HEK293 (cell line): ENCODE measurements around the gene CPTP.

Experiments used
- CTCF ChIA-PET: fragments of 350-600 bp; formaldehyde crosslinking; extraction: SDS; loops from one replicate; lab custom pipeline; 2021; ENCODE audit warnings: antibody characterized with exemption; lab: Yijun Ruan, JAX
- POLR2A ChIA-PET: fragments of 300-600 bp; formaldehyde crosslinking; extraction: SDS; loops from one replicate; lab custom pipeline; 2020; ENCODE audit warnings: antibody characterized with exemption, inconsistent platforms; lab: Yijun Ruan, JAX
- H3K27ac ChIP-seq: fragments of 200-500 bp; sonication (Bioruptor generic); 2 replicates; pipeline ENCODE4 v1.5.1; 2014; ENCODE audit warnings: low read depth, low read length, control low read depth, inconsistent platforms; ENCODE audit errors: extremely low read depth
- H3K36me3 ChIP-seq, 2 experiments: fragments of 200-500 bp in 1 of 2; sonication (Bioruptor generic) in 1 of 2; 1 replicate in 1 of 2; 2 replicates in 1 of 2; pipeline ENCODE4 v1.5.1; 2014 to 2017; ENCODE audit warnings: inconsistent platforms in 2 of 2, low read length in 2 of 2; ENCODE audit not compliant: control insufficient read depth in 2 of 2, insufficient read depth in 1 of 2
- H3K4me1 ChIP-seq: fragments of 200-500 bp; sonication (Bioruptor generic); 2 replicates; pipeline ENCODE4 v1.5.1; 2014; ENCODE audit warnings: mild to moderate bottlenecking, low read length, inconsistent platforms; ENCODE audit not compliant: control insufficient read depth, insufficient read depth
- H3K4me3 ChIP-seq: 2 replicates; pipeline ENCODE4 v1.5.1; 2011; ENCODE audit warnings: low read depth, mild to moderate bottlenecking, control low read depth, low read length, moderate library complexity
- H3K9me3 ChIP-seq: fragments of 200-500 bp; sonication (Bioruptor generic); 2 replicates; pipeline ENCODE4 v1.5.1; 2014; ENCODE audit warnings: low read depth, low read length, inconsistent platforms; ENCODE audit not compliant: control insufficient read depth, insufficient read depth
- BCL11A ChIP-seq: fragments of 450-650 bp; formaldehyde crosslinking; IDR thresholded peaks from 2 replicates; pipeline ENCODE4 v1.5.1; 2016; ENCODE audit warnings: low read depth, missing biosample characterization, missing genetic modification characterization
- EGR2 ChIP-seq: fragments of 450-650 bp; formaldehyde crosslinking; IDR thresholded peaks from 2 replicates; pipeline ENCODE4 v1.5.1; 2016; ENCODE audit warnings: low read depth, missing biosample characterization, missing genetic modification characterization
- GLIS2 ChIP-seq: fragments of 450-650 bp; formaldehyde crosslinking; IDR thresholded peaks from 2 replicates; pipeline ENCODE4 v1.5.1; 2016; ENCODE audit warnings: missing biosample characterization, missing genetic modification characterization
- IKZF3 ChIP-seq: fragments of 450-650 bp; IDR thresholded peaks from 2 replicates; pipeline ENCODE4 v1.5.0; 2018; ENCODE audit warnings: missing biosample characterization, mild to moderate bottlenecking, missing genetic modification characterization, moderate library complexity
- KLF9 ChIP-seq: fragments of 450-650 bp; formaldehyde crosslinking; IDR thresholded peaks from 2 replicates; pipeline ENCODE4 v1.5.1; 2016; ENCODE audit warnings: missing biosample characterization, missing genetic modification characterization, low read depth
- RBAK ChIP-seq: fragments of 450-650 bp; formaldehyde crosslinking; IDR thresholded peaks from 2 replicates; pipeline ENCODE4 v1.5.1; 2016; ENCODE audit warnings: missing biosample characterization, missing genetic modification characterization
- SALL2 ChIP-seq: fragments of 450-650 bp; formaldehyde crosslinking; IDR thresholded peaks from 2 replicates; pipeline ENCODE4 v1.5.0; 2017; ENCODE audit warnings: missing biosample characterization, mild to moderate bottlenecking, missing genetic modification characterization, borderline replicate concordance
- YY1 ChIP-seq: fragments of 450-650 bp; formaldehyde crosslinking; IDR thresholded peaks from 2 replicates; pipeline ENCODE4 v1.5.1; 2018; ENCODE audit warnings: missing biosample characterization, missing genetic modification characterization
- YY2 ChIP-seq: fragments of 450-650 bp; formaldehyde crosslinking; IDR thresholded peaks from 2 replicates; pipeline ENCODE4 v1.5.1; 2016; ENCODE audit warnings: missing biosample characterization, missing genetic modification characterization
- ZFHX2 ChIP-seq: fragments of 450-650 bp; formaldehyde crosslinking; conservative IDR thresholded peaks from 2 replicates; pipeline ENCODE4 v1.5.1; 2016; ENCODE audit warnings: missing biosample characterization, missing genetic modification characterization
- ZFP37 ChIP-seq: fragments of 450-650 bp; formaldehyde crosslinking; IDR thresholded peaks from 2 replicates; pipeline ENCODE4 v1.5.1; 2016; ENCODE audit warnings: missing biosample characterization, missing genetic modification characterization
- ZNF10 ChIP-seq: fragments of 450-650 bp; formaldehyde crosslinking; IDR thresholded peaks from 2 replicates; pipeline ENCODE4 v1.5.1; 2017; ENCODE audit warnings: missing biosample characterization, missing genetic modification characterization
- ZNF112 ChIP-seq: fragments of 450-650 bp; formaldehyde crosslinking; IDR thresholded peaks from 2 replicates; pipeline ENCODE4 v1.5.0; 2017; ENCODE audit warnings: missing biosample characterization, missing genetic modification characterization
- ZNF24 ChIP-seq: fragments of 450-650 bp; formaldehyde crosslinking; IDR thresholded peaks from 2 replicates; pipeline ENCODE4 v1.5.1; 2016; ENCODE audit warnings: missing biosample characterization, missing genetic modification characterization
- ZNF26 ChIP-seq: fragments of 450-650 bp; formaldehyde crosslinking; IDR thresholded peaks from 2 replicates; pipeline ENCODE4 v1.5.1; 2016; ENCODE audit warnings: missing biosample characterization, missing genetic modification characterization
- ZNF274 ChIP-seq, 2 experiments: fragments of 200-500 bp in 1 of 2; fragments of 450-650 bp in 1 of 2; sonication (Bioruptor generic) in 1 of 2; formaldehyde crosslinking in 1 of 2; IDR thresholded peaks; 2 replicates each; pipeline versions ENCODE4 v1.5.1 to v1.6.1; 2014 to 2016; ENCODE audit warnings: borderline replicate concordance in 1 of 2, inconsistent platforms in 1 of 2, low read length in 1 of 2, missing biosample characterization in 1 of 2, missing genetic modification characterization in 1 of 2
- ZNF302 ChIP-seq: fragments of 450-650 bp; formaldehyde crosslinking; IDR thresholded peaks from 2 replicates; pipeline ENCODE4 v1.5.1; 2016; ENCODE audit warnings: missing biosample characterization, missing genetic modification characterization, low read depth
- ZNF350 ChIP-seq: fragments of 450-650 bp; formaldehyde crosslinking; IDR thresholded peaks from 2 replicates; pipeline ENCODE4 v1.5.0; 2017; ENCODE audit warnings: missing biosample characterization, mild to moderate bottlenecking, missing genetic modification characterization
- ZNF398 ChIP-seq: fragments of 450-650 bp; formaldehyde crosslinking; IDR thresholded peaks from 2 replicates; pipeline ENCODE4 v1.5.1; 2017; ENCODE audit warnings: missing biosample characterization, missing genetic modification characterization
- ZNF514 ChIP-seq: fragments of 450-650 bp; formaldehyde crosslinking; IDR thresholded peaks from 2 replicates; pipeline ENCODE4 v1.5.1; 2016; ENCODE audit warnings: missing biosample characterization, missing genetic modification characterization
- ZNF544 ChIP-seq: fragments of 450-650 bp; formaldehyde crosslinking; IDR thresholded peaks from 2 replicates; pipeline ENCODE4 v1.5.0; 2017; ENCODE audit warnings: missing biosample characterization, missing genetic modification characterization
- ZNF571 ChIP-seq: fragments of 450-650 bp; formaldehyde crosslinking; IDR thresholded peaks from 2 replicates; pipeline ENCODE4 v1.5.0; 2017; ENCODE audit warnings: missing biosample characterization, missing genetic modification characterization
- ZNF830 ChIP-seq: fragments of 450-650 bp; IDR thresholded peaks from 2 replicates; pipeline ENCODE4 v1.5.0; 2018; ENCODE audit warnings: missing biosample characterization, missing genetic modification characterization, low read depth, mild to moderate bottlenecking, moderate library complexity
- ZSCAN18 ChIP-seq: fragments of 450-650 bp; formaldehyde crosslinking; IDR thresholded peaks from 2 replicates; pipeline ENCODE4 v1.5.1; 2016; ENCODE audit warnings: missing biosample characterization, missing genetic modification characterization
- ZSCAN4 ChIP-seq: fragments of 450-650 bp; formaldehyde crosslinking; IDR thresholded peaks from 2 replicates; pipeline ENCODE4 v1.5.1; 2017; ENCODE audit warnings: missing biosample characterization, missing genetic modification characterization

Gene CPTP

GRCh38 chr1:1319646-1319941 lies 5.0 kb upstream of the CPTP start:
- CTCF ChIA-PET = no interaction called here
- peaks cover 20 to 66% of the 10 kb centered on the region in 2 experiments for H3K36me3 ChIP-seq
- POLR2A ChIA-PET = no interaction called here

GRCh38 chr1:1320666-1321448 lies 3.7 kb upstream of the CPTP start:
- ChIA-PET POLR2A (no interaction called here), CTCF (interaction anchor here (0.6 kb wide), 1 partner anchor 202 kb away, joined by 4 read pairs; no protein-coding TSS in a partner anchor)
- H3K4me3 ChIP-seq = no peak overlapping the region
- no peak overlapping the region for H3K27ac ChIP-seq
- TF ChIP-seq ZNF571 (tag by site-specific recombination) (no peak), ZFHX2 (peak; percentile 57), EGR2 (peak; percentile 12; the same call in 1 of the 2 replicates), ZNF274 (IDR thresholded peaks at IDR 0.05; ENCODE audit: low read length) (no peak), ZNF274 (tag by site-specific recombination; IDR thresholded peaks at IDR 0.05; ENCODE audit: borderline replicate concordance) (no peak), ZNF26 (tag by site-specific recombination) (no peak), ZSCAN4 (tag by site-specific recombination) (no peak), ZSCAN18 (tag by site-specific recombination) (no peak), SALL2 (no peak), GLIS2 (peak; percentile 60), ZNF830 (tag by site-specific recombination) (no peak), ZNF350 (tag by site-specific recombination) (no peak), RBAK (no peak), BCL11A (tag by site-specific recombination) (0 out of 2 replicates have a peak, but pooled peaks have one; percentile 6), ZFP37 (no peak), ZNF398 (tag by site-specific recombination) (no peak), ZNF544 (tag by site-specific recombination) (no peak), YY2 (tag by site-specific recombination) (no peak), KLF9 (no peak), ZNF10 (tag by site-specific recombination) (0 out of 2 replicates have a peak, but pooled peaks have one; percentile 40), IKZF3 (tag by site-specific recombination) (no peak)
- peaks cover 24% of the 10 kb centered on the region for H3K4me1 ChIP-seq
- no peaks in the 10 kb centered on the region for H3K9me3 ChIP-seq
- peaks cover 20 to 57% of the 10 kb centered on the region in 2 experiments for H3K36me3 ChIP-seq

More at GRCh38 chr1:1319646-1319941, 5.0 kb upstream of the CPTP start:
- TF ChIP-seq YY1 (tag by site-specific recombination) = no peak
- TF ChIP-seq ZNF112 (tag by site-specific recombination) = no peak
- TF ChIP-seq ZNF302 (tag by site-specific recombination) = no peak
- TF ChIP-seq ZNF24 (tag by site-specific recombination) = no peak
- no peak for TF ChIP-seq ZNF514 (tag by site-specific recombination)
- Histone ChIP-seq H3K27ac (no peak overlapping the region), H3K4me1 (peaks cover 20% of the 10 kb centered on the region), H3K4me3 (no peak overlapping the region), H3K9me3 (no peaks in the 10 kb centered on the region)
